ENCODE data around the gene CFAP54.

DNA sequence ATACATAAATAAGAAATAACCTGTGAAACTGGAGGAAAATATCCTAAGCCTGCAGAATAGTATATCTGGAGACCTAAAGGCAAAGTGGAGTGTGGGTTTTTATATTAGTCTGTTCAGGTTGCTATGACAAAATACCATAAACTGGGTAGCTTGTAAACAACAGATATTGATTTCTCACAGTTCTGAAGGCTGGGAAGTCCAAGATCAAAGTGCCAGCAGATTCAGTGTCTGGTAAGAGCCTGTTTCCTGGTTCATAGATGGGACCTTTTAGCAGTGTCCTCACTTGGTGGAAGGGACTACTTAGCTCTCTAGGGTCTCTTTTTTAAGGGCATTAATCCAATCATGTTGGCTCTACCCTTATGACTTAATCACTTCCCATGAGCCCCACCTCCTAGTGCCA, 392.2 kb downstream of the CFAP54 start:
- TF ChIP-seq POLR2A (IDR thresholded peaks at IDR 0.05; ENCODE audit: low read depth, low read length) = no peak
- no peak for TF ChIP-seq POLR2AphosphoS5 (IDR thresholded peaks at IDR 0.05; ENCODE audit: low read depth, low read length)
- no peak for TF ChIP-seq TAF1 (IDR thresholded peaks at IDR 0.05; ENCODE audit: borderline replicate concordance, low read depth, low read length)
